K562 (cell line): Measurements from ENCODE around the gene TRAP1. TPM values are rescaled to one million over a fixed set of nuclear protein-coding genes. Genes with fewer than 3 reads are reported as not detected.

Experiments
- CSDE1 ChIP-seq, 2 experiments: fragments of 450-650 bp; IDR thresholded peaks; 2 replicates each; pipeline ENCODE4 v1.6.1; 2016; ENCODE audit warnings: mild to moderate bottlenecking in 1 of 2
- CTBP1 ChIP-seq: fragments of 450-650 bp; IDR thresholded peaks from 2 replicates; pipeline ENCODE4 v1.6.1; 2016; ENCODE audit warnings: borderline replicate concordance
- HBP1 ChIP-seq: fragments of 450-650 bp; formaldehyde crosslinking; IDR thresholded peaks from 2 replicates; pipeline ENCODE4 v1.4.0; 2022; ENCODE audit warnings: missing genetic modification characterization
- MYBL2 ChIP-seq, 2 experiments: fragments of 450-650 bp in 1 of 2; sonication (generic) in 1 of 2; formaldehyde crosslinking in 1 of 2; IDR thresholded peaks; 2 replicates each; pipeline versions ENCODE4 v1.6.1 to v1.8.1; 2017 to 2022; ENCODE audit warnings: borderline replicate concordance in 1 of 2, inconsistent platforms in 1 of 2, low read depth in 1 of 2, mild to moderate bottlenecking in 1 of 2, missing genetic modification reagents in 1 of 2, moderate library complexity in 1 of 2
- NELFE ChIP-seq: IDR thresholded peaks from 2 replicates; pipeline ENCODE4 v1.6.1; 2011; ENCODE audit warnings: mild to moderate bottlenecking; ENCODE audit not compliant: insufficient read depth, insufficient read length
- PBX2 ChIP-seq, 2 experiments: IDR thresholded peaks in 1 of 2; conservative IDR thresholded peaks in 1 of 2; 2 replicates each; pipeline ENCODE4 v1.6.1; 2016; ENCODE audit warnings: low read depth in 2 of 2, mild to moderate bottlenecking in 1 of 2, missing compliant biosample characterization in 1 of 2, missing genetic modification characterization in 1 of 2, moderate library complexity in 1 of 2
- PCBP2 ChIP-seq: fragments of 200-400 bp; formaldehyde crosslinking; IDR thresholded peaks from 2 replicates; pipeline ENCODE4 v1.6.1; 2018; ENCODE audit warnings: low read length, low read depth, mild to moderate bottlenecking, moderate library complexity; ENCODE audit not compliant: poor library complexity, severe bottlenecking
- RFX7 ChIP-seq: fragments of 250-450 bp; sonication (Bioruptor Pico); IDR thresholded peaks from 2 replicates; pipeline ENCODE4 v1.5.1; 2021; ENCODE audit warnings: mild to moderate bottlenecking
- SMAD1 ChIP-seq: fragments of 150-350 bp; IDR thresholded peaks from 2 replicates; pipeline ENCODE4 v1.6.1; 2014; ENCODE audit warnings: low read length, low read depth; ENCODE audit not compliant: partially characterized antibody
- SREBF1 ChIP-seq: fragments of 150-350 bp; IDR thresholded peaks from 2 replicates; pipeline ENCODE4 v1.6.1; 2014; ENCODE audit warnings: antibody characterized with exemption, low read depth, low read length, borderline replicate concordance
- TCF7L2 ChIP-seq: fragments of 150-350 bp; IDR thresholded peaks from 2 replicates; pipeline ENCODE4 v1.6.1; 2016; ENCODE audit warnings: low read depth, mild to moderate bottlenecking, low read length, moderate library complexity
- ZNF311 ChIP-seq: fragments of 250-450 bp; sonication (Bioruptor Pico); IDR thresholded peaks from 2 replicates; pipeline ENCODE4 v1.4.0; 2020; ENCODE audit warnings: mild to moderate bottlenecking, moderate library complexity
- ZNF592 ChIP-seq: fragments of 450-650 bp; IDR thresholded peaks from 2 replicates; pipeline ENCODE4 v1.6.1; 2017; ENCODE audit warnings: antibody characterized with exemption, mild to moderate bottlenecking
- polyA plus RNA-seq, 8 experiments: library from polyadenylated mRNA; depleted of rRNA in 4 of 8; stranded (reverse) in 5 of 8; unstranded in 3 of 8; fragments of >200 nt; fragmentation: Nextera tagmentation in 2 of 8; fragmentation: Illumina TruSeq in 1 of 8; extraction: Ambion mirVana in 2 of 8; extraction: Trizol in 1 of 8; gene quantifications; 2 replicates each; pipeline versions ENCODE4 v1.2.1 to v1.2.3, GENCODE V29; 2011 to 2014; ENCODE audit warnings: inconsistent platforms in 1 of 8, missing spikeins in 1 of 8
- total RNA-seq, 7 experiments: library from RNA; depleted of rRNA in 6 of 7; stranded (reverse); fragments of >200 nt in 6 of 7; fragmentation: Illumina TruSeq in 2 of 7; extraction: Trizol in 2 of 7; gene quantifications; 2 replicates each; pipeline versions ENCODE4 v1.2.1 to v1.2.3, GENCODE V29; 2011 to 2021; ENCODE audit warnings: low replicate concordance in 1 of 7
- TF ChIP-seq, protein P1 (sequence below): fragments of 200-800 bp; sonication (Bioruptor generic); IDR thresholded peaks from 2 replicates; pipeline ENCODE4 v1.6.1; 2017; ENCODE audit warnings: missing genetic modification characterization, missing compliant biosample characterization
- TF ChIP-seq, protein P2 (sequence below): fragments of 250-450 bp; sonication (Bioruptor Pico); IDR thresholded peaks from 2 replicates; pipeline ENCODE4 v1.4.0; 2020; ENCODE audit warnings: mild to moderate bottlenecking, moderate library complexity

The TRAP1 gene
- total and polyA plus RNA-seq, 9 of the 15 experiments (the other 6 are each of a cell fraction or from before 2014, with no cell fraction given): 19.1 to 436 (median 301) TPM

DNA sequence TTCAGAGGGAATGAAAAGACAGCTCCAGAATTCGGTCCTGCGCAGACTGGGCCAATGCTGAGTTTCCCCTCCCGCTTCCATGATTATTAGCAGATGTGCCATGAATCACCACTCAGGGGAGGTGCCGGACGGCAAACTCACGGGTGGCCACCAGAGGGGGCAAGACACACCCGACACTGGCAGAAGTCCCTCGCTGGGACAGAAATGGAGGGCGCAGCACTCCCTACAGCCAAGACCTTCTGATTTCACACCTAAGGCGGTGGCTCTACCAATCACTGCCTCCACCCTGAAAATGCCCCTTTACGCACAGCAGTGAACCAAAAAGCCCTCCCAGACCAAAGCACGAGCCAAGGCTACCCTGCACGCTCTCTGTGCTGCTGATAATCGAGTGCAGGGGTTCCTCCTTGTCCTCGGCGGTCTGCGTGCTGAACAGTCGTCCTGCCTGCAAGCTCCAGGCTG lies 26.8 kb downstream of the TRAP1 start (continued):
- TF ChIP-seq HBP1 (no peak), ZNF592 (no peak), NELFE (no peak), CTBP1 (0 out of 2 replicates have a peak, but pooled peaks have one; percentile 35), RFX7 (CRISPR knock-in tag) (no peak), TCF7L2 (no peak), CSDE1 (IDR thresholded peaks at IDR 0.05) (no peak), PBX2 (CRISPR knock-in tag; IDR thresholded peaks at IDR 0.05; ENCODE audit: low read depth) (no peak), PBX2 (tag; conservative IDR thresholded peaks at IDR 0.05; ENCODE audit: low read depth) (peak; percentile 65), SREBF1 (no peak), MYBL2 (IDR thresholded peaks at IDR 0.05; ENCODE audit: low read depth) (no peak), MYBL2 (CRISPR knock-in tag; IDR thresholded peaks at IDR 0.05; ENCODE audit: borderline replicate concordance) (no peak), ZNF311 (no peak), PCBP2 (no peak), SMAD1 (no peak)
- TF ChIP-seq, protein P1, sequence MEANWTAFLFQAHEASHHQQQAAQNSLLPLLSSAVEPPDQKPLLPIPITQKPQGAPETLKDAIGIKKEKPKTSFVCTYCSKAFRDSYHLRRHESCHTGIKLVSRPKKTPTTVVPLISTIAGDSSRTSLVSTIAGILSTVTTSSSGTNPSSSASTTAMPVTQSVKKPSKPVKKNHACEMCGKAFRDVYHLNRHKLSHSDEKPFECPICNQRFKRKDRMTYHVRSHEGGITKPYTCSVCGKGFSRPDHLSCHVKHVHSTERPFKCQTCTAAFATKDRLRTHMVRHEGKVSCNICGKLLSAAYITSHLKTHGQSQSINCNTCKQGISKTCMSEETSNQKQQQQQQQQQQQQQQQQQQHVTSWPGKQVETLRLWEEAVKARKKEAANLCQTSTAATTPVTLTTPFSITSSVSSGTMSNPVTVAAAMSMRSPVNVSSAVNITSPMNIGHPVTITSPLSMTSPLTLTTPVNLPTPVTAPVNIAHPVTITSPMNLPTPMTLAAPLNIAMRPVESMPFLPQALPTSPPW (CRISPR knock-in tag): peak; percentile 49; the same call in 1 of the 2 replicates
- TF ChIP-seq, protein P2, sequence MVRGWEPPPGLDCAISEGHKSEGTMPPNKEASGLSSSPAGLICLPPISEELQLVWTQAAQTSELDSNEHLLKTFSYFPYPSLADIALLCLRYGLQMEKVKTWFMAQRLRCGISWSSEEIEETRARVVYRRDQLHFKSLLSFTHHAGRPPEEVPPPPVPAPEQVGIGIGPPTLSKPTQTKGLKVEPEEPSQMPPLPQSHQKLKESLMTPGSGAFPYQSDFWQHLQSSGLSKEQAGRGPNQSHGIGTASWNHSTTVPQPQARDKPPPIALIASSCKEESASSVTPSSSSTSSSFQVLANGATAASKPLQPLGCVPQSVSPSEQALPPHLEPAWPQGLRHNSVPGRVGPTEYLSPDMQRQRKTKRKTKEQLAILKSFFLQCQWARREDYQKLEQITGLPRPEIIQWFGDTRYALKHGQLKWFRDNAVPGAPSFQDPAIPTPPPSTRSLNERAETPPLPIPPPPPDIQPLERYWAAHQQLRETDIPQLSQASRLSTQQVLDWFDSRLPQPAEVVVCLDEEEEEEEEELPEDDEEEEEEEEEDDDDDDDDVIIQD (CRISPR knock-in tag): no peak
